RWPE1 (cell line): ENCODE results near the gene ZNF280D.
A peak's percentile ranks its signal among the peaks of the same experiment; 100 is the strongest.

ENCODE experiments used
- CTCF ChIA-PET: fragments of 350-600 bp; sonication (Branson Sonifier 250); formaldehyde crosslinking; extraction: SDS; loops from one replicate; lab custom pipeline; 2021; lab: Yijun Ruan, JAX
- POLR2A ChIA-PET: fragments of 400-600 bp; formaldehyde crosslinking; extraction: SDS; loops from one replicate; lab custom pipeline; 2020; ENCODE audit warnings: antibody characterized with exemption; ENCODE audit not compliant: low non-redundant PET; lab: Yijun Ruan, JAX
- DNase-seq: peaks from one replicate; pipeline ENCODE4 v3.0.0; 2012; ENCODE audit warnings: low spot score
- H3K27ac ChIP-seq: fragments of 450-650 bp; 2 replicates; pipeline ENCODE4 v1.5.1; 2017
- TF ChIP-seq, protein P1 (sequence below): fragments of 450-650 bp; conservative IDR thresholded peaks from 2 replicates; pipeline ENCODE4 v1.5.1; 2017; ENCODE audit warnings: low read depth, mild to moderate bottlenecking

Gene ZNF280D

DNA sequence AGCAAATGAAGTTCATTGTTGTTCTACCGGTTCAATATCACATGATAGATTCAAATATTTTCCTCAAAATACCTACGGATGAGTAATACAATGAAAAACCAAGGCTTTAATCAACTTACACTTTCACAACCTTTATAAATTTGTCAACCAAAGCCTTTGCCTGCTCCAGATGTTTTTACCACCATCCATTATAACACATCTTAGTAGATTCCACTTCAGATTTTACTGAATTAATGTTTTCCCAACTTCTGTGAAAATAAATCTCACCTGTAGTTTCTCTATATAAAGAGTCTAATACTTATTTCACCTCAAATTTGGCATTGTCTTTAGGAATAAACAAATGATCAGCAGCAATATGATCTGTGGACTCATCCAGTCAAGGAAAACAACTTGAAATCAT, 131.1 kb downstream of the ZNF280D start:
- no peak for DNase-seq
- TF ChIP-seq, protein P1, sequence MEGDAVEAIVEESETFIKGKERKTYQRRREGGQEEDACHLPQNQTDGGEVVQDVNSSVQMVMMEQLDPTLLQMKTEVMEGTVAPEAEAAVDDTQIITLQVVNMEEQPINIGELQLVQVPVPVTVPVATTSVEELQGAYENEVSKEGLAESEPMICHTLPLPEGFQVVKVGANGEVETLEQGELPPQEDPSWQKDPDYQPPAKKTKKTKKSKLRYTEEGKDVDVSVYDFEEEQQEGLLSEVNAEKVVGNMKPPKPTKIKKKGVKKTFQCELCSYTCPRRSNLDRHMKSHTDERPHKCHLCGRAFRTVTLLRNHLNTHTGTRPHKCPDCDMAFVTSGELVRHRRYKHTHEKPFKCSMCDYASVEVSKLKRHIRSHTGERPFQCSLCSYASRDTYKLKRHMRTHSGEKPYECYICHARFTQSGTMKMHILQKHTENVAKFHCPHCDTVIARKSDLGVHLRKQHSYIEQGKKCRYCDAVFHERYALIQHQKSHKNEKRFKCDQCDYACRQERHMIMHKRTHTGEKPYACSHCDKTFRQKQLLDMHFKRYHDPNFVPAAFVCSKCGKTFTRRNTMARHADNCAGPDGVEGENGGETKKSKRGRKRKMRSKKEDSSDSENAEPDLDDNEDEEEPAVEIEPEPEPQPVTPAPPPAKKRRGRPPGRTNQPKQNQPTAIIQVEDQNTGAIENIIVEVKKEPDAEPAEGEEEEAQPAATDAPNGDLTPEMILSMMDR, result no peak
- H3K27ac ChIP-seq, result no peak overlapping the region
- ChIA-PET CTCF (no interaction called here), POLR2A (no interaction called here)

DNA sequence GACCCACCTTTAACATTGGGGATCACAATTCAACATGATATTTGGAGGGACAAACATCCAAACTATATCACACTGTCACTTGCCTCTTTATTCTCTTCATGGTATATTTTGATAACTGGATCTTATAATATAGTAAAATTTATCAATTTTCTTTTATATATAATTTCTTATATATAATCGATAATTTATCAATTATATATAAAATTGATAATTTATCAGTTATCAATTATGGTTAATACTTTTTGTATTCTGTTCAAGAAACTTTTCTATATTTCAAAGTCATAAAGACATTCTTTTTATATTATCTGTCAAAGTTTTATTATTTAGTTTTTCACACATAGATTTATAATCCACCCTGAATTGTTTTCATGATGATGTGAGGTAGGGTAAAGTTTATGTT, 132.9 kb downstream of the ZNF280D start:
- TF ChIP-seq, protein P1, result no peak
- POLR2A ChIA-PET, result no interaction called here
- CTCF ChIA-PET, result no interaction called here
- DNase-seq, result no peak
- no peak overlapping the region for H3K27ac ChIP-seq

GRCh38 chr15:56598991-56599390, 134.3 kb downstream of the ZNF280D start:
- DNase-seq, result peak; percentile 60
- ChIA-PET POLR2A (no interaction called here), CTCF (no interaction called here)
- peak overlapping the region; percentile 70 for H3K27ac ChIP-seq
- TF ChIP-seq, protein P1, result no peak

GRCh38 chr15:56587686-56588085, 145.6 kb downstream of the ZNF280D start:
- no peak overlapping the region for H3K27ac ChIP-seq
- TF ChIP-seq, protein P1, result no peak
- CTCF ChIA-PET, result interaction anchor here (0.7 kb wide), 1 partner anchor 99 kb away, joined by 4 read pairs; no protein-coding TSS in a partner anchor
- DNase-seq, result no peak
- POLR2A ChIA-PET, result no interaction called here

DNA sequence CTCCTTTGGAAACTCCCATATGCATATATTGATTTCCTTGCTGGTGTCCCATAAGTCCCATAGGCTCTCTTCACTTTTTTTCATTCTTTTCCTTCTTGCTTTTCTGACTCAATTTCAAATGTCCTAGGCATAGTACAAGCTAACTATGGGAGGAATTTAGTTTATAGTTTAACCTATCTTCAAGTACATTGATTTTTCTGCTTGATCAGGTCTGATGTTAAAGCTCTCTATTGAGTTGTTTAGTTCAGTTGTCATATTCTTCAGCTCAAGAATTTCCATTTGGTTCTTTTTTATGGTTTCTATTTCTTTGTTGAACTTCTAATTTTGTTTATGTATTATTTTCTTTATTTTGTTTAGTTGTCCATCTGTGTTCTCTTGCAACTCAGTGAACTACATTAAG, 147.1 kb downstream of the ZNF280D start:
- ChIA-PET CTCF (no interaction called here), POLR2A (no interaction called here)
- no peak overlapping the region for H3K27ac ChIP-seq
- no peak for DNase-seq
- TF ChIP-seq, protein P1, result no peak

- TF ChIP-seq, protein P1, result no peak
- DNase-seq, result no peak
- ChIA-PET CTCF (interaction anchor here (0.6 kb wide), 1 partner anchor 118 kb away, joined by 3 read pairs; the partner anchor contains the start of gene MNS1), POLR2A (no interaction called here)
- H3K27ac ChIP-seq, result no peak overlapping the region
Measured at GRCh38 chr15:56582785-56583184, 150.5 kb downstream of the ZNF280D start.
